Osteoblast (primary cell): ENCODE results near the gene ATXN7. TPM values are rescaled to one million over a fixed set of nuclear protein-coding genes. Genes with fewer than 3 reads are reported as not detected.

Experiments
- DNase-seq: peaks from one replicate; pipeline ENCODE4 v3.0.0; 2011; ENCODE audit warnings: low spot score, mixed read lengths; ENCODE audit not compliant: insufficient read length; ENCODE audit errors: missing footprints
- H2AFZ ChIP-seq: 2 replicates; pipeline ENCODE4 v1.6.0; 2011; ENCODE audit warnings: mild to moderate bottlenecking, low read length
- H3K27ac ChIP-seq: 2 replicates; pipeline ENCODE4 v1.5.1; 2011; ENCODE audit warnings: mild to moderate bottlenecking, low read depth, low read length, moderate library complexity
- H3K27me3 ChIP-seq: 2 replicates; pipeline ENCODE4 v1.6.0; 2012; ENCODE audit warnings: mild to moderate bottlenecking, control low read depth, inconsistent platforms, low read length, moderate library complexity; ENCODE audit not compliant: insufficient read depth
- H3K36me3 ChIP-seq: 2 replicates; pipeline ENCODE4 v1.5.1; 2011; ENCODE audit warnings: mild to moderate bottlenecking, low read length, control low read depth, moderate library complexity; ENCODE audit not compliant: insufficient read depth
- H3K4me1 ChIP-seq: 2 replicates; pipeline ENCODE4 v1.5.1; 2011; ENCODE audit warnings: mild to moderate bottlenecking, low read length, control low read depth, moderate library complexity; ENCODE audit not compliant: insufficient read depth
- H3K4me2 ChIP-seq: 2 replicates; pipeline ENCODE4 v1.6.0; 2011; ENCODE audit warnings: mild to moderate bottlenecking, low read length; ENCODE audit not compliant: insufficient read depth
- H3K4me3 ChIP-seq: fragments of 200-600 bp; sonication (generic); 3 replicates; pipeline ENCODE4 v1.5.1; 2012; ENCODE audit warnings: mild to moderate bottlenecking, low read length, inconsistent platforms; ENCODE audit not compliant: insufficient read depth
- H3K79me2 ChIP-seq: 2 replicates; pipeline ENCODE4 v1.6.0; 2012; ENCODE audit warnings: mild to moderate bottlenecking, low read length, control low read depth, inconsistent platforms; ENCODE audit not compliant: insufficient read depth
- H3K9me3 ChIP-seq: 2 replicates; pipeline ENCODE4 v1.5.1; 2011; ENCODE audit warnings: low read depth, low read length, control low read depth
- H4K20me1 ChIP-seq: 2 replicates; pipeline ENCODE4 v1.6.0; 2012; ENCODE audit warnings: mild to moderate bottlenecking, low read length, control low read depth; ENCODE audit not compliant: insufficient read depth
- CTCF ChIP-seq: IDR thresholded peaks from 2 replicates; pipeline ENCODE4 v1.5.1; 2011; ENCODE audit warnings: mild to moderate bottlenecking, low read depth, low read length, moderate library complexity; ENCODE audit errors: extremely low read depth
- total RNA-seq: library from RNA; depleted of rRNA; stranded (reverse); fragments of >200 nt; gene quantifications from 2 replicates; pipeline ENCODE4 v1.2.3, GENCODE V29; 2012

ATXN7 gene
- total RNA-seq, 1 donor, result 17.0 TPM

- peaks cover 63% of the 10 kb centered on the region for H3K36me3 ChIP-seq
- no peak for DNase-seq
These were observed 58.2 kb downstream of the ATXN7 start for GRCh38 chr3:63921741-63922482.

GRCh38 chr3:63922491-63923199 lies 59.0 kb downstream of the ATXN7 start:
- Histone ChIP-seq H3K9me3 (no peaks in the 10 kb centered on the region), H4K20me1 (peaks cover 21% of the 10 kb centered on the region), H3K27ac (peak overlapping the region; percentile 40), H3K4me3 (no peak overlapping the region), H3K79me2 (peaks cover 89% of the 10 kb centered on the region), H2AFZ (no peak overlapping the region), H3K4me1 (peaks cover 15% of the 10 kb centered on the region), H3K4me2 (no peak overlapping the region), H3K27me3 (no peaks in the 10 kb centered on the region), H3K36me3 (peaks cover 56% of the 10 kb centered on the region)
- no peak for DNase-seq
- no peak for TF ChIP-seq CTCF

More at GRCh38 chr3:63921741-63922482, 58.2 kb downstream of the ATXN7 start:
- Histone ChIP-seq H3K79me2 (peaks cover 88% of the 10 kb centered on the region), H3K4me1 (peaks cover 16% of the 10 kb centered on the region), H3K27ac (peak overlapping the region; percentile 0), H2AFZ (no peak overlapping the region), H3K4me3 (no peak overlapping the region), H3K27me3 (no peaks in the 10 kb centered on the region), H3K9me3 (no peaks in the 10 kb centered on the region), H4K20me1 (peaks cover 18% of the 10 kb centered on the region), H3K4me2 (no peak overlapping the region)
- no peak for TF ChIP-seq CTCF

- peaks cover 3% of the 10 kb centered on the region for H3K4me1 ChIP-seq
- no peak overlapping the region for H3K27ac ChIP-seq
- peaks cover 90% of the 10 kb centered on the region for H3K79me2 ChIP-seq
- H3K4me3 ChIP-seq, result no peak overlapping the region
- peaks cover 42% of the 10 kb centered on the region for H3K36me3 ChIP-seq
- TF ChIP-seq CTCF, result no peak
- H4K20me1 ChIP-seq, result peaks cover 23% of the 10 kb centered on the region
- DNase-seq, result no peak
- no peaks in the 10 kb centered on the region for H3K9me3 ChIP-seq
- H3K27me3 ChIP-seq, result no peaks in the 10 kb centered on the region
- H3K4me2 ChIP-seq, result no peak overlapping the region
- no peak overlapping the region for H2AFZ ChIP-seq
These were observed 62.6 kb downstream of the ATXN7 start for GRCh38 chr3:63926309-63926708.
